Bronchial smooth muscle cell (primary cell): ENCODE data around the gene PPP1R3E. TPM values are rescaled to one million over a fixed set of nuclear protein-coding genes. Genes with fewer than 3 reads are reported as not detected.

ENCODE experiments used
- total RNA-seq: library from RNA; depleted of rRNA; stranded (reverse); fragments of >200 nt; gene quantifications from 2 replicates; pipeline ENCODE4 v1.2.1, GENCODE V29; 2014

Gene PPP1R3E
- 2.4 and 2.5 TPM in 2 replicates for total RNA-seq

GRCh38 chr14:23302290-23303225 is at the start of gene PPP1R3E:
Gene PPP1R3E, minus strand, starts transcription at chr14:23302859. Its CDS starts 283 bp downstream, at chr14:23302576.

DNA sequence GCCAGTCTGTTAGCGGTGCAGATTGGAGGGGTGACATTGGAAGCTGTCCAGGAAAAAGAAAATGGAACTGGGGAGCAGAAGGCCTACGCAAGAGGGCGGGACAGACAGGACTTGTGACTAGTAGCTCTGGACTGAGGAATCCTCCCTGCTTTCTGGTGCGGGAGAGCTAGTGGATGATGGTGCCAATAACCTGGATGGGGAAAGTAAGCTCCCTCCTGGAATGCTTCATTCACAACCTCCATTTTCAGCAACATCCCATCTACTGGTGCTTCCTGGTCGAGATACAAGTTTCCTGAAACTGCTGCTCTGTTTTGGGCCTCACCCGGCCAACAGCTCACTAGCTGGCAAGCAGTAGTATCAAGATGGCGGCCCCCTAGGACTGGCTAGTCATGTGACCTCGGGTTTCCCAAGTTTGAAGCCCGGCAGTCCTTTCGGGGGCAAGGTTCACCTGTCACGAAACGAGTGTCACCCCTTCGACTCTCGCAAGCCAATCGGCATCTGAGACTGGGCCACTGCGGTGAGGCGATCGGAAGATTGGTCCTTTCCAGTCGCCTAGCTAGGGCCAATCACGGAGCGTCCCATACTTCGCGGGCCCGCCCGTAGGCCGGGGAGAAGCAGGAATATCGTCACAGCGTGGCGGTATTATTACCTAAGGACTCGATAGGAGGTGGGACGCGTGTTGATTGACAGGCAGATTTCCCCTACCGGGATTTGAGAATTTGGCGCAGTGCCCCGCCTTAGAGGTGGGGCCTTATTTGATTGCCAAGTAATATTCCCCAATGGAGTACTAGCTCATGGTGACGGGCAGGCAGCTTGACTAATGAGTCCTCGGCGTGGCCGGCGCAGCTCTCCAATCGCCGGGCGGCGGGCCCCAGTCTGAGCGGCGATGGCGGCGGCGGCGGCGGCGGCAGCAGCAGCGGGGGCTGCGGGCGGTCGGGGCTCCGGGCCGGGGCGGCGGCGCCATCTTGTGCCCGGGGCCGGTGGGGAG is 18.2 kb upstream of the PPP1R3E start, which contains the start of gene PABPN1:
PABPN1 (plus strand) TSS at position 874 of the 988 bp plus-strand sequence; CDS start at position 887, 13 bp downstream.

GRCh38 chr14:23306412-23307145 is 3.9 kb upstream of the PPP1R3E start, which contains the start of gene BCL2L2:
Gene BCL2L2, plus strand, starts transcription at chr14:23306833. Its CDS starts 935 bp downstream, at chr14:23307768.

GRCh38 chr14:23286020-23286901 is 16.4 kb downstream of the PPP1R3E start, which contains the start of gene HOMEZ:
Gene HOMEZ, minus strand, starts transcription at chr14:23286132. Its CDS starts 180 bp downstream, at chr14:23285952.

Other genes with a start within 250 kb of the PPP1R3E start
- gene CDH24, start 245.3 kb downstream of the PPP1R3E start, total RNA-seq = 4.6 and 7.6 TPM in 2 replicates
- gene ACIN1, start 207.7 kb downstream of the PPP1R3E start, total RNA-seq = 71.7 and 101 TPM in 2 replicates
- 63.5 and 95.0 TPM in 2 replicates for gene C14orf119, start 207.4 kb downstream of the PPP1R3E start, total RNA-seq
- gene CIROP, start 197.9 kb downstream of the PPP1R3E start, total RNA-seq = 1.3 and 4.6 TPM in 2 replicates
- gene CEBPE, start 183.6 kb downstream of the PPP1R3E start, total RNA-seq = 0.16 TPM in 1 of 2 replicates, not detected in the other
- gene SLC7A8, start 119.2 kb downstream of the PPP1R3E start, total RNA-seq = 15.8 and 25.9 TPM in 2 replicates
- not detected in 2 replicates for gene RNF212B, start 64.9 kb downstream of the PPP1R3E start, total RNA-seq
- gene HOMEZ, start 16.7 kb downstream of the PPP1R3E start, total RNA-seq = 3.3 and 4.8 TPM in 2 replicates
- 15.8 and 19.9 TPM in 2 replicates for gene BCL2L2, start 4.0 kb upstream of the PPP1R3E start, total RNA-seq
- 85.4 and 91.9 TPM in 2 replicates for gene PABPN1, start 18.6 kb upstream of the PPP1R3E start, total RNA-seq
- gene SLC22A17, start 50.0 kb upstream of the PPP1R3E start, total RNA-seq = 13.2 and 16.7 TPM in 2 replicates
- 0.47 and 8.3 TPM in 2 replicates for gene EFS, start 62.3 kb upstream of the PPP1R3E start, total RNA-seq
- not detected in 2 replicates for gene IL25, start 70.0 kb upstream of the PPP1R3E start, total RNA-seq
- gene CMTM5, start 74.2 kb upstream of the PPP1R3E start, total RNA-seq = 0.94 TPM in 1 of 2 replicates, not detected in the other
- gene MYH6, start 105.4 kb upstream of the PPP1R3E start, total RNA-seq = not detected in 2 replicates
- not detected in 2 replicates for gene MYH7, start 132.8 kb upstream of the PPP1R3E start, total RNA-seq
- 45.7 and 60.6 TPM in 2 replicates for gene NGDN, start 166.8 kb upstream of the PPP1R3E start, total RNA-seq
- 0.09 and 0.32 TPM in 2 replicates for gene ZFHX2, start 248.9 kb upstream of the PPP1R3E start, total RNA-seq